Measurements from ENCODE around the gene CCNB2. TPM values are rescaled to one million over a fixed set of nuclear protein-coding genes. Genes with fewer than 3 reads are reported as not detected.
"Not testable (repeated sequence)": the region's sequence is repeated elsewhere in the genome, so short reads cannot be mapped to it uniquely, and the experiment has no call there.

The CCNB2 gene
- polyA plus RNA-seq, 4 donors, result 37.7 to 42.6 (median 39.9) TPM

DNA sequence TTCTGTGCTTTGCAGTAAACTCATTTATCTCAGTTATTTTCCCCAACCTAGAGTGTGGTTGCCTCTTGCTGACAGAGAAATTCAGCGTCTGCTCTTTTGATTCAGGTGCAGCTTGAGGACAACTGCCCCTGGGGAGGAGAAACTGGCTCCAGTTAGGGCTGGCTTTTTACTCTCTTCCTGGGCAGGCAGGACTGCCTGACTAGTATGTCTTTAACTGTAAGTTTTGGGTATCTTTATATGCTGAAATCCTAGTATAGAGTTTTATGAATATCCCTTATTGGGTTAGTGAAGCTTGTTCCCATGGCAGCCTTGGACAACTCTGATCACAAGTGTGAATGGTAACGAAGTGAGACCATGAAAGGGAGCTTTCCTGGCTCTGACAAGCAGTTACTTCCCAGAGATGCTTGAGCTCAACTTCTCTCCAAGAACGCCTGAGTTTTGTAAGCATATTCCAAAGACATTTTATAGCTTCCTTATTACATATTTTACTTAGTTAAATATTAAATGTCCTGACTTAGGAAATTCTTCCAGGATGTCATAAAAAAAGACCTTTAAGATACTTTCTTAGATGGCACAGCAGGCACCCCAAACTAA, 27.1 kb downstream of the CCNB2 start:
- DNase-seq (ENCODE audit: low read depth in 4 of 4, low spot score in 2 of 4), result no peak

GRCh38 chr15:59133929-59134427, 29.0 kb downstream of the CCNB2 start:
- no peak for DNase-seq (ENCODE audit: low read depth in 4 of 4, low spot score in 2 of 4)

DNA sequence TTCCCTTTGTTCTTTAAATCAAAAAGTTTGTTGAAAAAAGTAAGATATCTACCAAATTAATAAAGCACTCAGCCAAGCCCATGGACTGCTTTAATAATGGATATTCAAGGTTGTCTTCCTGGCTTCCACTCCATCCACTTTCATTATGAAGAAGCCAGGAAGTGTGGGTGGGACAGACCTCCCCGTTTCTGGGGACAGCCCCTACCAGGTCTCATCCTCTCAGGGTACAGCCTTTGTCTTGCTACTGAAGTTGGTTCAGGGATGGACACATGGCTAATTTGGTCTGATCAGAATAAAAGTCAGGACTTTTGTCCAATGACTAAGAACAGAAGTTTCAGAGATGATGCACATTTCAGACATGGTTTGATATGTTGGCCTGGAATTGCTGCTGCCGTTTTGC, 32.6 kb downstream of the CCNB2 start:
- no peak for DNase-seq (ENCODE audit: low read depth in 4 of 4, low spot score in 2 of 4)

- no peak for DNase-seq (ENCODE audit: low read depth in 4 of 4, low spot score in 2 of 4)
These were observed 33.3 kb downstream of the CCNB2 start for GRCh38 chr15:59138243-59138642.

DNA sequence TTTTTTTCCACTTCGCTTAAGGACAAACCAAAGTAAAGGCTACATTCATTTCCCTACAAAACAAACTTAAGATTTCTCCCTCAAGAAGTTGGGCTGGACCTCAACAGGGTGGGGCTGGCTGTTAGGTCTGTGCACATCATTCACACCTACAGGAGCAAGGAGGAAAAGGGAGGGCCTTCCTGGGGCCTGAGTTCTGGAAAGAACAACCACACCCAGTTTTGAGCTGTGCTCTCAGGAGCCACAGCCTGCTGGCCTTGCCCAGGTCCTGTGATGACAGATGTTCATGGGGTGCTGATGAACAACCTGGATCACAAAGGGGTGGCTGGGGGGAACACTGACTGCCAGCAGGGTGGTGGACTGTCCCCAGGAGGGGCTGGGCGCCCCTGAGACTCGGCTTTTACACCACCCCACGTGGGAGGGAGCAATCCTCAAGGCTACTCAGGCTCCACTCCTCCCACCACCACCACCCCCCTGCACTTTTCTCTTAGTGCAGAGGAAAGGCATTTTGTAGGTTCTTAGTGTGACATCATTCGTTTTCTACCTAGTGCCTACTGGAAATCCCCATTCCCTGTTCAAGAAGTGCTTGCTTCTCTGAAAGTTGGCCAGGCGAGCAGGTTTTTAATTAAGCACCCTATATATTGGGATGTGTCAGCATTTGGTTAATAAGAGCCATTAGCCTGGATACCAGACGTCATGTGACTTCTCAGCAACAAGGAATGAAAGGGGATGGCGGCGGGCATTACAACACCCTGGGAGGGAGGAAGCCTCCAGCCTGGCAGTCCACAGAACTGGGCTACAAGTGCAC, 35.7 kb downstream of the CCNB2 start:
- no peak for DNase-seq (ENCODE audit: low read depth in 4 of 4, low spot score in 2 of 4)

- no peak for DNase-seq (ENCODE audit: low read depth in 4 of 4, low spot score in 2 of 4)
These were observed 38.3 kb downstream of the CCNB2 start for GRCh38 chr15:59143281-59143680.

- not testable (repeated sequence) for DNase-seq (ENCODE audit: low read depth in 4 of 4, low spot score in 2 of 4)
These were observed 39.6 kb downstream of the CCNB2 start for GRCh38 chr15:59144594-59144993.

DNA sequence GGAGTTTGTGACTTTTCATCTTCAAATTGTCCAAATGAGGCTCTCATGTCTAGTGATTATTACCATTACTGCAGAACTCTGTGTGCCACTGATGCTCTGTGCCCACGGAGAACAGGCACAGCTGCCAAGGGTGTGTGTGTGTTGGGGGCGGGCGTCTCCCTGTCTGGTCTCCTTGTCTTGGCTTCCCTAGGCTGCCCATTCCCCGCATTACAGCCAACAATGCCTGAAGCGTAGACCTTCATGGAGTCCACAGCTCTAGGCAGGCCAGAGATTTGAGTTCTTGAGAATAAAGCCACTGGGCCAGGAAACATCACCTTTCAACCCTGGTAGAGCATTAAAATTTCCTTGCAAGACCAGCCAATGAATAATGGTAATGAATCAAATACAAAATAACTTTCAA, 42.7 kb downstream of the CCNB2 start:
- DNase-seq (ENCODE audit: low read depth in 4 of 4, low spot score in 2 of 4), result no peak

DNA sequence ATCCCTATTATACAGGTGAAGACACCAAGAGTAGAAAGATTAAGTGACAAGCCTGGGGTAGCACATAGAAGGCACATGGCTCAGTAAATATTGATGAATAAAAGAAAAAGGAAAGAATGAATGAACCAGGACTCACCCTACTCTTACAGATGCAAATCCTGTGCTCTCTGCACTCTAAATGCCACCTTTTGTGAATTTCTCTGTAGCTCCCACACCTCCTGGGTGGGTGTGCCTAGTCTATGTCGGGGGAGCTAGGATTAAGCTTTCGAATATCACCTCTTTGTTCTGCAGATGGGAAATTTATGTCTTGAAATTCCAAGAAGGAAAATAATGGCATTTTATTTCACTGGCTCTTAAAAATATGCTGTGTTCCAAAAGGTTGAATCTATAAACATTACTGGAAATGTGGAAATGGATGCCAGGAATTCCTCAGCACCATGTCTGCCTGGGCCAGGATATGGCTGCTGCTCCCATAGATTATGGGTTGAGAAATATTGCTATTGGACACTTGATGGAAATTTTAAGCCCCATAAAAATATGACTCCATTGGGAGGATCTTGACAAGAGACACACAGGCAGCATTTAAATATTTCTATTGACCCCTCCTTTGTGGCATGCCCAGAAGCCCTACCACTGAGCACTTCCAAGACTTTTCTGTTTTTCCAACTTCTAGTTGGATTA, 43.3 kb downstream of the CCNB2 start:
- no peak for DNase-seq (ENCODE audit: low read depth in 4 of 4, low spot score in 2 of 4)

DNA sequence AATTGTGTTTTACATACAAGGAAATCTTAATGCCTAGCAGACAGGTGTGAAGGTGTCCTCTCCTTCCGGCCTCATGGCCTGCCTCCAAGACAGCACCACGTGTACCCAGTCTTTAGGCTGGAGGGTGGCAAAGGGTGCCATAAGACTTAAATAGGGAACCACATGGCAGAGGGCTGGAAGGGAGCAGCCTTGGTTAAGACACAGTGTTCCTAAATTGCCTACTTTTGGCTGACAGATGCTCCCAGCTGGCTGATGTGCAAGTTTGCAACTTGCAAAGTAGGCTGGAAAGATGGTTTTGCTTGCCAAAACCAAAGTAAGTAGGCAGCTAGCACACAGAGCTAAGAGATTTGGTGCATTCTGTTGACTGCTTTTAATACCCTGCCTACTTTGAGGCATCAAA, 45.2 kb downstream of the CCNB2 start:
- no peak for DNase-seq (ENCODE audit: low read depth in 4 of 4, low spot score in 2 of 4)

DNA sequence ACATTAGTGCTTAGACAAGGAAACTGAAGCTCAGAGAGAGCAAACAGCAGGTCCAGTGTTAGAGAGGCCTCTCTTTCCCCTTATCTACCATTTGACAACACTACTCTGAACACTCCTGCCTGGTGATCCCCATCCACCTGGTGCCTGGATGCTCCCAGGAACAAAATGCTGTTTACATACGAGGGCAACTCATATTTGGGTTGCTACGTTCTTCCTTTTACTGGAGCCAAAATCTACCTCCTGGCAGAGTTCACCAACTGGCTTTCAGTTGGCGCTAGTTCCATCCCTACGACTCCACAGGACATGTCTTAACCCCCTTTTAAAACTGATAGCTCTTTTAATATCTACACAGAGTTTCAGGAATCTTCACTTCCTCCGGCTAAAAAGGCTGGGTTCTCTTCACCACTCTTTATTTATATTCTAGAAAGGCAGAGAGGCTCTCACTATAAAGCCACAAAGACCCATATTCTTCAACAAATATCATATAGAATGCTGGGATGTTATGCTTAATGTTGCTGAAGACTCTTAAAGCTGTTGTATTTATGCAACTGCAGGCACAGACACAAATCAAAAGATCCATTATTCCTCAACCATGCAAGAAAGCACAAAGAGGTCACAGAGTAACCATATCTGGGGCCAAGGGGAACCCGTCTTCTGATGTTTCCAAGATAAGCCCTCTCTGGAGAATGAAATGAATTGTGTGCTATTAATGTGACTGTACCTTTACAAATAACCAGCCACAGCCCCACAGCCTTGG, 47.9 kb downstream of the CCNB2 start:
- no peak for DNase-seq (ENCODE audit: low read depth in 4 of 4, low spot score in 2 of 4)

DNA sequence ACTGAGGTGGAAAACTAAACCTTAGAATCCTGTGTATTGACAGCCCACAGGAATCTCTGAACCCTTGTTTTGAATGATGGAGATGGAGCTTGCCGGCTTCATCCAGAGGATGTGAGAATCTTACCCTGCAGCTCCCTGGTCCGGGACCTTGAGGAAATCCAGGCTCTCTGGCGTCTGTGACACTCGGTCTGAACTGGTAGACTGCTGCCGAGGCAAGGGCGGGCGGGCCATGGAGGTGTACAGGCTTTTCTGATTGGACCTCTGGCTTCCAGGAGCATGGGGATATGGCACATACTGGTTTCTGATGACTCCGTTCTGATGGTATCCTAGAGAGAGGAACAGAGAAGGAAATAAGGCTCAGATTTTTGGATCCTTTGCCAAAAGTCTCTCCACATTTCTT, 48.5 kb downstream of the CCNB2 start:
- no peak for DNase-seq (ENCODE audit: low read depth in 4 of 4, low spot score in 2 of 4)

DNA sequence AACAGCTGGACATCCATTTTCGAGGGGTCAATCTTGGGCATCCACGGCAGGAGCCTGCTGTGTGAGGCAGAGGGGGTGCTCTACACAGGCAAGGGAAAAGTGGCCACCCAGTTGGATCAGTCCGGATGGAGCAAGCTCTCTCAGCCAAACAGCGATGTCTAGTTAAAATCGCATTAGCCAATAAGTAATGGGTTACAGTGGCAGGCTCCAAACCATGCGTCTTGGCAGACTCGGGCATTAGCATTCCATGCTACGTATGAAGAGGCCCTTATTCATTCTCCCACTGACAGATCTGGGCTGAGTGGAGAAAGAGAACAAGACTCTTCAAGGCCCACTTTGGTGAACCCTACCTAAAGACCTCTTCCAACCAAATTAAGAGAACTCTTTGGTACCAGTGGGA, 49.3 kb downstream of the CCNB2 start:
- DNase-seq (ENCODE audit: low read depth in 4 of 4, low spot score in 2 of 4), result no peak

DNA sequence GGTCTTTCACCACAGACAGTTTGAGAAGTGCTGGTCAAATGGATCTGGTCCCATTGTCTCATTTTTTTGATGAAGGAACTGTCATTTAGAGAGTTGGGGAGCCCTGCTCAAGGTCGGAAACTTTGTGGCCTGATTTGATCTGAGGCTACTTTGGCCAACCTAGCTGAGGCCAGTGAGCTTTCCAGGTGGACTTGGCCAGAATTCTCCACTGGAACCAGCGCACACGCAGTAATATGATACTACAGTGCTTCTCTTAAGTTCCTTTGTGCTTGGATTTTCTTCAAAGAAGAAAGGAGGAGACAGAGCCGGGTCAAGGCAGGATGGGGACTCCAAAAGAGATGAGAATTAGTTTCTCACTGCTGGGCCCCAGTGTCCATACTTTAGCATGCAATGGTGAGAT, 50.5 kb downstream of the CCNB2 start:
- DNase-seq (ENCODE audit: low read depth in 4 of 4, low spot score in 2 of 4), result no peak

- no peak for DNase-seq (ENCODE audit: low read depth in 4 of 4, low spot score in 2 of 4)
These were observed 52.5 kb downstream of the CCNB2 start for GRCh38 chr15:59157396-59157795.

DNA sequence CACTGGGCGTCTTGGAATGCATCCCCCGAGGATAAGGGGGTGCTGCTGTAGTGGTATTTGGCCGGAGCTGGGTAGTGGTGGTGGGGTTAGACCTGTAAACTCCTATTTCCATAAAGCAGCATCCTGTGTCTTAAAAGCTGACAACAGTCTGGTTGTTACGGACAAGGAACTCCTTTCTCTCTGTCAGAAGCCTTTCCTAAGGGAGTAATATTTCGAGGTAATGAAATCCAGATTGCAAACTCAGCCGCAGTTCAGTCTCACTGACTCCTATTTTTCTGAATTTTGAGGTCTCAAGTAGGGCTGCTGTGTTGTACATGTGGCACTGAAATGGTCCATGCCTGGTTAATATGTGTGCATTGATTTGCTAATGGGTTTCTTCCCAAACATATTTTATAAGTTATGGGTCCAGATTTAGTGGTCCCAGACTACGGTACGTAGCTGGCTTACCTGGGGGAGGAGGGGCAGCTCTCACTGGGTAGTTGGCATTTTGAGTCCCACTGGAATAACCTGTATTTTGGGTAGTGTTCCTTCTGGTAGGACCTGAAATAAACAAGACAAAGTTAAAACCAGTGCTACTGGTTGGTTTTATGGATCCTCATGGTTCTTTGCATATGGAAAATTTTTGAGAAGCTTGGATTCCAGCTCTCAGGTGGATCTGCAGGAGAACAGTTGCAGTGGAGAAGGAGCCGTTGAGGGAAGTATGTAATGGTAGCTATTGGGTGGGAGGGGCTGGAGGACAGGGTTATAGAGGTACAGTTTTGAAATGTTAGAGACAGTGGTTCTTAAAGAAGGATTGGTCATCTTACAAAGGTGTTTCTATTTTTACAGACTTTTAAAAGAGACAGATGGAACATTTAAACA, 53.1 kb downstream of the CCNB2 start:
- DNase-seq (ENCODE audit: low read depth in 4 of 4, low spot score in 2 of 4), result no peak

- DNase-seq (ENCODE audit: low read depth in 4 of 4, low spot score in 2 of 4), result no peak
These were observed 53.7 kb downstream of the CCNB2 start for GRCh38 chr15:59158701-59159034.

DNA sequence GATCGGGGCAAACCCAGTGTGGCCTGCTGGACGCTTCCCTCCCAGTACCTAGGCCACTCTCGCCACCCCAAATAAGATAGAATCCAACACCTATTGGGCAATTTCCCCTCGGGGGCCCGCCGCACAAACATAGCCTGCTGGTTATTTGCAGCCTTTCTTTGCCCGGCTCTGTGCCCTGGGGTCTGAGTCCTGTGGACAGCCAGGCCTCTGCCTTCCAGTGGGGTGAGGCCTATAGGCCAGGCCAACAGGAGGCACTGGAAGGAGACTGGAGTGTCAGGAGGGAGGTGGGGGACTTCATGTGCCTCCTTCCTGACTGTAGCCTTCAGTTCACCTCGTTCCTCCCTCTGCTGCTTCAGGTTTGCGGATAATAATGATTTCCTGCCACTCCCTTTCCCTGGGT, 54.3 kb downstream of the CCNB2 start:
- no peak for DNase-seq (ENCODE audit: low read depth in 4 of 4, low spot score in 2 of 4)

DNA sequence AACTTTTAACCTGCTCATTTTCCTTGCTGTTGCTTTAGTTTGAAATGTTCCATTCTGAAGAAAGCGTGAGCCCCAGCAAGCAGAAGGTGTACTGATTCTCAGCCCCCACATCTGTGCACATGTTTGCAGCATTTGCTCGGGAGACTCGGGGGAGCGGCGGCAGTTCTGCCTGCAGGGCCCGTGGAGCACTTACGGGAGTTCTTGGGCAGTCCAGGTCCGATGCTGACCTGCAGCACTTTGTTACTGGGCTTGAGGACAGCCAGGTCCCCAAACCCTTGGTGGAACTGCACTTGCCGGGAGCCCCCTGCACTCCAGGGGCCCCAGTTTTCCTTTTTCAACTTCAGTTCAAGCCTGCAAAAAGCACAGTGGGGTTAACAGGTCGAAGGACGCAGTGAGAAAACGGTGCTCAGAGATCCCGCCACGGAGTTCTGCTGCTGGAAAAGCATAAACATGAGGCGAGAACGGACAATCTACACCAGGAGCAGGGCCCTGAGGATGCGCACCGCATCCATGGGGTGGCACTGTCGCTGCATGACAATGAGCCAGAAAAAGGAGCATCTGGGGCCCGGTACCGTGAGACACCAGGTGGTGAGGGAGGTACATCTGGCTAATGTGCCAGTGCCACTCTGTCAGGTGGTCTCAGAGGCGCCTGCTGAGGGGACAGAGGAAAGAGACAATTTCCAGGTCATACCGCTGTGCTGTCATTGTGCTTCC, 56.1 kb downstream of the CCNB2 start:
- DNase-seq (ENCODE audit: low read depth in 4 of 4, low spot score in 2 of 4), result no peak

GRCh38 chr15:59162080-59162479, 57.1 kb downstream of the CCNB2 start:
- not testable (repeated sequence) for DNase-seq (ENCODE audit: low read depth in 4 of 4, low spot score in 2 of 4)

Data from left renal cortex interstitium (tissue), 4 donors.